ENCODE results near the gene PECR.

DNA sequence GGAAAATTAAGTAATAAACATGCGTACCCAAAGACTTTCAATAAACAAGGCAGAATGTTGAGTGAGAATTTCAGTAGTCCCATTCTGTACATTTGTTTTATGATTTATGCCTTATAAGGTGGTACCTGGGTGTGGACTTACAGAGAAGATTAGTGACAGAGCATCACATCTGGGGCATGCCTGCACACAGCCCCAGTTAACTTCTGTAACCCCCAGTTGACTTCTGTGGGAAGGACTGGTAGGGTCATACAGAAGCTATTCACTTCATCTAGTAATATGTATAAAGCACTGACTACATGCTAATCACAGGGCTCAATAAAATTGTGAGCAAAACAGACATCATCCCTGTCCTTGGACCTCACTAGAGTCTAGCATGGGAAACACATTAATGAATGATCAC is 84.4 kb downstream of the PECR start:
- TF ChIP-seq CTCF (IDR thresholded peaks at IDR 0.05) (no peak), POLR2A (IDR thresholded peaks at IDR 0.05) (no peak)
